HepG2 (cell line): ENCODE data around the gene MYO7B.

Experiments used
- CAMTA2 ChIP-seq: sonication (generic); formaldehyde crosslinking; IDR thresholded peaks from 2 replicates; pipeline ENCODE4 v1.4.0; 2020; ENCODE audit warnings: mild to moderate bottlenecking, missing genetic modification reagents, borderline replicate concordance
- EP300 ChIP-seq, 3 experiments: sonication (generic) in 1 of 3; formaldehyde crosslinking in 1 of 3; IDR thresholded peaks; 2 replicates each; pipeline versions ENCODE4 v1.5.1 to v1.6.1; 2011 to 2020; ENCODE audit warnings: low read depth in 2 of 3, low read length in 2 of 3, borderline replicate concordance in 1 of 3, improper control_type of control experiment in 1 of 3, mild to moderate bottlenecking in 1 of 3, missing genetic modification reagents in 1 of 3, moderate library complexity in 1 of 3
- GZF1 ChIP-seq: sonication (generic); formaldehyde crosslinking; IDR thresholded peaks from 2 replicates; pipeline ENCODE4 v1.5.1; 2020; ENCODE audit warnings: mild to moderate bottlenecking, missing genetic modification reagents
- HMG20A ChIP-seq: IDR thresholded peaks from 2 replicates; pipeline ENCODE4 v1.6.1; 2016; ENCODE audit warnings: borderline replicate concordance
- HMG20B ChIP-seq: conservative IDR thresholded peaks from 2 replicates; pipeline ENCODE4 v1.6.1; 2016; ENCODE audit warnings: missing genetic modification reagents, missing compliant biosample characterization
- ZNF558 ChIP-seq: sonication (generic); formaldehyde crosslinking; IDR thresholded peaks from 2 replicates; pipeline ENCODE4 v1.9.0; 2022; ENCODE audit warnings: mild to moderate bottlenecking, missing genetic modification reagents, borderline replicate concordance
- TF ChIP-seq, protein P1 (sequence below): sonication (generic); formaldehyde crosslinking; IDR thresholded peaks from 2 replicates; pipeline ENCODE4 v1.5.0; 2020; ENCODE audit warnings: mild to moderate bottlenecking, missing genetic modification reagents, moderate library complexity

DNA sequence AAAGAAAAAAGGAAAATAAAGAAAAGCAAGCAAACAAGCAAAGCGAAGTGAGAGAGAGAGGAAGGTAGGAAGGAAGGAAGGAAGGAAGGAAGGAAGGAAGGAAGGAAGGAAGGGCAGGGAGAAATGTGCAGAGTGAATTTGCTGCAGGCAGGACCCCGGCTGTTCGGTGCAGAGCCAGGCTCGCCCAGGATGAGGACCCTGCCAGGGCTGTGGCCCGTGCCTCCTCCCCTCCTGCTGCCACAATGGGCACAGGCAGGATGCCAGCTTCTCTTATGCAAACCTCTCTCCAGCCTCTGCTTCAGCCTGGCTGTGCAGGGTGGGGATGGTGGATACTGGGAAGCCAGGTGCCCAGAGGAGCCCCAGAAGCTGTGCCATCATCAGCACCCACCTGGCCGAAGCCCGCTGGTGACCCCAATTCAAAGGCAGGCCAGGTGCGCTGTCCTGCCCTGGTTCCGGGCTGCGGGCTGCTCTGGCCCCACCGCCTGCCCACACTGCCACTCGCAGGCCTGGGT, 113.7 kb downstream of the MYO7B start:
- TF ChIP-seq HMG20B (CRISPR knock-in tag), result no peak
- TF ChIP-seq CAMTA2 (CRISPR knock-in tag), result no peak
- no peak for TF ChIP-seq HMG20A (CRISPR knock-in tag)
- TF ChIP-seq, protein P1, sequence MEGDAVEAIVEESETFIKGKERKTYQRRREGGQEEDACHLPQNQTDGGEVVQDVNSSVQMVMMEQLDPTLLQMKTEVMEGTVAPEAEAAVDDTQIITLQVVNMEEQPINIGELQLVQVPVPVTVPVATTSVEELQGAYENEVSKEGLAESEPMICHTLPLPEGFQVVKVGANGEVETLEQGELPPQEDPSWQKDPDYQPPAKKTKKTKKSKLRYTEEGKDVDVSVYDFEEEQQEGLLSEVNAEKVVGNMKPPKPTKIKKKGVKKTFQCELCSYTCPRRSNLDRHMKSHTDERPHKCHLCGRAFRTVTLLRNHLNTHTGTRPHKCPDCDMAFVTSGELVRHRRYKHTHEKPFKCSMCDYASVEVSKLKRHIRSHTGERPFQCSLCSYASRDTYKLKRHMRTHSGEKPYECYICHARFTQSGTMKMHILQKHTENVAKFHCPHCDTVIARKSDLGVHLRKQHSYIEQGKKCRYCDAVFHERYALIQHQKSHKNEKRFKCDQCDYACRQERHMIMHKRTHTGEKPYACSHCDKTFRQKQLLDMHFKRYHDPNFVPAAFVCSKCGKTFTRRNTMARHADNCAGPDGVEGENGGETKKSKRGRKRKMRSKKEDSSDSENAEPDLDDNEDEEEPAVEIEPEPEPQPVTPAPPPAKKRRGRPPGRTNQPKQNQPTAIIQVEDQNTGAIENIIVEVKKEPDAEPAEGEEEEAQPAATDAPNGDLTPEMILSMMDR (CRISPR knock-in tag), result no peak
- TF ChIP-seq EP300 (IDR thresholded peaks at IDR 0.05; ENCODE audit: low read depth in 2 of 2, low read length in 2 of 2), result no peak
- TF ChIP-seq EP300 (CRISPR knock-in tag; IDR thresholded peaks at IDR 0.05; ENCODE audit: borderline replicate concordance), result no peak
- no peak for TF ChIP-seq ZNF558 (CRISPR knock-in tag)
- TF ChIP-seq GZF1 (CRISPR knock-in tag), result no peak
